ENCODE data around the gene TNFSF13. TPM values are rescaled to one million over a fixed set of nuclear protein-coding genes. Genes with fewer than 3 reads are reported as not detected.

Gene TNFSF13
- total RNA-seq, 1 experiment from 2014 or later, result 0.94 TPM

- WGBS (ENCODE audit: extremely low coverage, insufficient read length, low lambda C conversion rate), result no CpG with 5 or more reads among the region's 82 CpGs
Measured at GRCh38 chr17:7561589-7562207, 3.1 kb downstream of the TNFSF13 start, which contains the start of gene SENP3. TSS of gene SENP3 (plus strand) at chr17:7561919. CDS start at chr17:7563077, 1,158 bp downstream.

More at GRCh38 chr17:7561589-7562207, 3.1 kb downstream of the TNFSF13 start, which contains the start of gene SENP3:
- TF ChIP-seq, protein P1, sequence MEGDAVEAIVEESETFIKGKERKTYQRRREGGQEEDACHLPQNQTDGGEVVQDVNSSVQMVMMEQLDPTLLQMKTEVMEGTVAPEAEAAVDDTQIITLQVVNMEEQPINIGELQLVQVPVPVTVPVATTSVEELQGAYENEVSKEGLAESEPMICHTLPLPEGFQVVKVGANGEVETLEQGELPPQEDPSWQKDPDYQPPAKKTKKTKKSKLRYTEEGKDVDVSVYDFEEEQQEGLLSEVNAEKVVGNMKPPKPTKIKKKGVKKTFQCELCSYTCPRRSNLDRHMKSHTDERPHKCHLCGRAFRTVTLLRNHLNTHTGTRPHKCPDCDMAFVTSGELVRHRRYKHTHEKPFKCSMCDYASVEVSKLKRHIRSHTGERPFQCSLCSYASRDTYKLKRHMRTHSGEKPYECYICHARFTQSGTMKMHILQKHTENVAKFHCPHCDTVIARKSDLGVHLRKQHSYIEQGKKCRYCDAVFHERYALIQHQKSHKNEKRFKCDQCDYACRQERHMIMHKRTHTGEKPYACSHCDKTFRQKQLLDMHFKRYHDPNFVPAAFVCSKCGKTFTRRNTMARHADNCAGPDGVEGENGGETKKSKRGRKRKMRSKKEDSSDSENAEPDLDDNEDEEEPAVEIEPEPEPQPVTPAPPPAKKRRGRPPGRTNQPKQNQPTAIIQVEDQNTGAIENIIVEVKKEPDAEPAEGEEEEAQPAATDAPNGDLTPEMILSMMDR (conservative IDR thresholded peaks at IDR 0.05), result no peak
- H3K4me1 ChIP-seq (ENCODE audit: insufficient read depth, low read length), result 0 out of 2 replicates have a peak, but pooled peaks cover 2% of the 10 kb centered on the region
- H2BK5ac ChIP-seq (ENCODE audit: insufficient read length, low read length), result no peak within 1 kb of the TSS
- no peaks in the 10 kb centered on the region for H3K27me3 ChIP-seq (ENCODE audit: insufficient read depth, low read length)
- no peak within 1 kb of the TSS for H2BK15ac ChIP-seq (ENCODE audit: low read depth, low read length)
- H3K56ac ChIP-seq (ENCODE audit: insufficient read length, low read depth, low read length), result no peak within 1 kb of the TSS
- H2AFZ ChIP-seq (ENCODE audit: low read length), result no peak within 1 kb of the TSS
- H3K27ac Mint-ChIP-seq, result peak within 1 kb of the TSS; percentile 92 to 98 (median 97)
- peaks cover 8% of the 10 kb centered on the region; the same call in 1 of the 2 replicates for H3K79me2 ChIP-seq (ENCODE audit: insufficient read depth, low read length)
- H4K20me1 ChIP-seq (ENCODE audit: control insufficient read depth, insufficient read depth, insufficient read length), result no peaks in the 10 kb centered on the region
- H3K4me1 Mint-ChIP-seq, result peaks cover 36 to 50% of the 10 kb centered on the region in 2 experiments
- no peak within 1 kb of the TSS for H4K91ac ChIP-seq (ENCODE audit: insufficient read length, low read depth, low read length)
- peak within 1 kb of the TSS; percentile 82 for H3K4me2 ChIP-seq (ENCODE audit: insufficient read depth, insufficient read length, low read length)
- peak within 1 kb of the TSS; percentile 70 for H3K9ac ChIP-seq (ENCODE audit: extremely low read depth, insufficient read length, low read length)
- no peak within 1 kb of the TSS for H2BK120ac ChIP-seq (ENCODE audit: low read depth, low read length, poor library complexity, severe bottlenecking)
- no peaks in the 10 kb centered on the region for H3K9me3 ChIP-seq (ENCODE audit: control insufficient read depth, low read depth, low read length)
- peak within 1 kb of the TSS; percentile 88 for H3K14ac ChIP-seq (ENCODE audit: insufficient read depth, low read length)
- peak within 1 kb of the TSS; percentile 88 for H3K18ac ChIP-seq (ENCODE audit: insufficient read length, low read depth, low read length)
- peaks cover 9% of the 10 kb centered on the region for H3K23me2 ChIP-seq (ENCODE audit: insufficient read length, low read depth, low read length, poor library complexity, severe bottlenecking)
- DNase-seq, result peak; percentile 94
- H3K23ac ChIP-seq (ENCODE audit: insufficient read length, low read depth, low read length), result no peak within 1 kb of the TSS
- no peak within 1 kb of the TSS for H4K5ac ChIP-seq (ENCODE audit: insufficient read length, low read depth, low read length)
- H3K4ac ChIP-seq (ENCODE audit: low read depth, low read length), result no peak within 1 kb of the TSS
- H4K8ac ChIP-seq (replicated peaks; ENCODE audit: insufficient read length, low read depth, low read length), result no peak within 1 kb of the TSS
- H3K4me3 Mint-ChIP-seq, result peak within 1 kb of the TSS; percentile 90 to 91
- no peak within 1 kb of the TSS for H3T11ph ChIP-seq (ENCODE audit: low read length)
- no peak within 1 kb of the TSS for H2BK20ac ChIP-seq (ENCODE audit: low read depth, low read length, poor library complexity, severe bottlenecking)
- no peak within 1 kb of the TSS for H3K27ac ChIP-seq (ENCODE audit: insufficient read length, low read depth, low read length)
- H2AK5ac ChIP-seq (ENCODE audit: insufficient read length, low read length), result no peak within 1 kb of the TSS
- no peak within 1 kb of the TSS for H2BK12ac ChIP-seq (ENCODE audit: insufficient read length, low read depth, low read length)
- no peaks in the 10 kb centered on the region for H3K9me3 Mint-ChIP-seq
- peaks cover 15% of the 10 kb centered on the region for H3K79me1 ChIP-seq (ENCODE audit: insufficient read depth, low read depth, low read length, poor library complexity, severe bottlenecking)
- peaks cover 12 to 36% (median 36%) of the 10 kb centered on the region in 3 experiments; a peak in 6 of 7 replicates for H3K36me3 Mint-ChIP-seq (ENCODE audit: insufficient read depth in 1 of 3, low read depth in 3 of 3)
- no peaks in the 10 kb centered on the region for H3K27me3 Mint-ChIP-seq (ENCODE audit: low read depth)
